Ascending aorta (tissue), 2 donors: ENCODE data around the gene MBD6. TPM values are rescaled to one million over a fixed set of nuclear protein-coding genes. Genes with fewer than 3 reads are reported as not detected.
"Not testable (repeated sequence)": the region's sequence is repeated elsewhere in the genome, so short reads cannot be mapped to it uniquely, and the experiment has no call there.

Experiments
- DNase-seq, 2 donors: peaks; one replicate each; pipeline ENCODE4 v3.0.0-alpha.2; 2019; ENCODE audit warnings: low spot score in 2 of 2
- H3K27ac ChIP-seq, 2 donors: fragments of 200-600 bp; sonication (generic); one replicate each; pipeline ENCODE4 v1.5.1; 2016 to 2017; ENCODE audit warnings: mild to moderate bottlenecking in 1 of 2
- H3K27me3 ChIP-seq: fragments of 200-600 bp; sonication (generic); one replicate; pipeline ENCODE4 v1.5.1; 2017
- H3K36me3 ChIP-seq, 2 donors: fragments of 200-600 bp; sonication (generic); one replicate each; pipeline ENCODE4 v1.5.1; 2016
- H3K4me1 ChIP-seq, 2 donors: fragments of 200-600 bp; sonication (generic); one replicate each; pipeline ENCODE4 v1.5.1; 2016 to 2017; ENCODE audit warnings: mild to moderate bottlenecking in 1 of 2
- H3K4me3 ChIP-seq, 2 donors: fragments of 200-600 bp; sonication (generic); one replicate each; pipeline ENCODE4 v1.5.1; 2016 to 2017; ENCODE audit warnings: mild to moderate bottlenecking in 1 of 2
- H3K9me3 ChIP-seq, 2 donors: fragments of 200-600 bp; sonication (generic); one replicate each; pipeline ENCODE4 v1.5.1; 2016
- CTCF ChIP-seq, 3 experiments: fragments of 200-600 bp in 2 of 3; fragments of 450-650 bp in 1 of 3; sonication (generic) in 2 of 3; IDR thresholded peaks; one replicate each; pipeline ENCODE4 v1.5.1; 2016 to 2019; ENCODE audit warnings: antibody characterized with exemption in 3 of 3, mild to moderate bottlenecking in 1 of 3, moderate library complexity in 1 of 3
- intact Hi-C: fragments of 100-400 bp; cut with DNase I; formaldehyde crosslinking; loops from one replicate; pipeline ENCODE4 v1.15.1; 2023
- total RNA-seq: library from RNA; depleted of rRNA; stranded (reverse); fragments of >200 nt; gene quantifications from one replicate; pipeline ENCODE4 v1.1.0, GENCODE V29; 2016

MBD6 gene
- total RNA-seq, 1 donor from 2014 or later, result 48.5 TPM

GRCh38 chr12:57558864-57559263, 36.2 kb downstream of the MBD6 start:
- DNase-seq, result no peak
- Histone ChIP-seq H3K9me3 (no peaks in the 10 kb centered on the region), H3K27ac (no peak overlapping the region), H3K36me3 (peaks cover 0 to 3% of the 10 kb centered on the region in 2 donors), H3K4me3 (no peak overlapping the region), H3K27me3 (no peaks in the 10 kb centered on the region), H3K4me1 (no peaks in the 10 kb centered on the region)
- no peak for TF ChIP-seq CTCF (IDR thresholded peaks at IDR 0.05)
- intact Hi-C loops, result no loop called here

GRCh38 chr12:57560516-57560915, 37.9 kb downstream of the MBD6 start:
- Histone ChIP-seq H3K27me3 (no peaks in the 10 kb centered on the region), H3K4me3 (no peak overlapping the region), H3K4me1 (no peaks in the 10 kb centered on the region), H3K9me3 (no peaks in the 10 kb centered on the region), H3K27ac (no peak overlapping the region), H3K36me3 (peaks cover 3 to 8% of the 10 kb centered on the region in 2 donors)
- DNase-seq, result no peak
- intact Hi-C loops, result no loop called here
- TF ChIP-seq CTCF (IDR thresholded peaks at IDR 0.05), result no peak

GRCh38 chr12:57561117-57561516, 38.5 kb downstream of the MBD6 start:
- H3K9me3 ChIP-seq, H3K4me3 ChIP-seq, H3K27me3 ChIP-seq, H3K36me3 ChIP-seq, H3K27ac ChIP-seq, H3K4me1 ChIP-seq, intact Hi-C loops, DNase-seq: not testable (repeated sequence)

- DNase-seq, result no peak
- intact Hi-C loops, result no loop called here
- H3K4me1 ChIP-seq, result no peaks in the 10 kb centered on the region
- H3K9me3 ChIP-seq, result no peaks in the 10 kb centered on the region
- no peak overlapping the region for H3K27ac ChIP-seq
- H3K36me3 ChIP-seq, result peaks cover 3 to 12% of the 10 kb centered on the region in 2 donors
- H3K4me3 ChIP-seq, result no peak overlapping the region
- no peaks in the 10 kb centered on the region for H3K27me3 ChIP-seq
- no peak for TF ChIP-seq CTCF (IDR thresholded peaks at IDR 0.05)
Measured at GRCh38 chr12:57563358-57563757, 40.7 kb downstream of the MBD6 start.

GRCh38 chr12:57564178-57564740, 41.6 kb downstream of the MBD6 start:
- intact Hi-C loops, result no loop called here
- peaks cover 8 to 12% of the 10 kb centered on the region in 2 donors for H3K36me3 ChIP-seq
- H3K27me3 ChIP-seq, result no peaks in the 10 kb centered on the region
- H3K4me1 ChIP-seq, result no peaks in the 10 kb centered on the region
- no peak overlapping the region for H3K4me3 ChIP-seq
- TF ChIP-seq CTCF (IDR thresholded peaks at IDR 0.05), result no peak
- H3K27ac ChIP-seq, result no peak overlapping the region
- no peaks in the 10 kb centered on the region for H3K9me3 ChIP-seq
- no peak for DNase-seq

- no peak overlapping the region for H3K4me3 ChIP-seq
- no peaks in the 10 kb centered on the region for H3K9me3 ChIP-seq
- intact Hi-C loops, result no loop called here
- TF ChIP-seq CTCF (IDR thresholded peaks at IDR 0.05), result no peak
- no peak for DNase-seq
- no peaks in the 10 kb centered on the region for H3K27me3 ChIP-seq
- no peaks in the 10 kb centered on the region for H3K4me1 ChIP-seq
- peaks cover 17 to 33% of the 10 kb centered on the region in 2 donors for H3K36me3 ChIP-seq
- no peak overlapping the region for H3K27ac ChIP-seq
Measured at GRCh38 chr12:57568838-57569237, 46.2 kb downstream of the MBD6 start.
